GM13977 (cell line): ENCODE data around the gene FIS1.

Source experiments
- DNase-seq: peaks from one replicate; pipeline ENCODE4 v3.0.0; 2012; ENCODE audit warnings: low spot score
- in situ Hi-C: fragments of 300-500 bp; cut with MboI; formaldehyde crosslinking; loops from one replicate; pipeline ENCODE4 v1.12.0; 2022; ENCODE audit warnings: low sequenced_read_pairs, low pct_unique_long_range_greater_than_20kb, mixed read lengths, inconsistent platforms; ENCODE audit not compliant: unreplicated experiment
- TF ChIP-seq, protein P1 (sequence below): IDR thresholded peaks from 2 replicates; pipeline ENCODE4 v1.5.1; 2012; ENCODE audit warnings: mild to moderate bottlenecking, control low read depth; ENCODE audit not compliant: insufficient read depth; ENCODE audit errors: extremely low read depth, missing control alignments

FIS1 gene

DNA sequence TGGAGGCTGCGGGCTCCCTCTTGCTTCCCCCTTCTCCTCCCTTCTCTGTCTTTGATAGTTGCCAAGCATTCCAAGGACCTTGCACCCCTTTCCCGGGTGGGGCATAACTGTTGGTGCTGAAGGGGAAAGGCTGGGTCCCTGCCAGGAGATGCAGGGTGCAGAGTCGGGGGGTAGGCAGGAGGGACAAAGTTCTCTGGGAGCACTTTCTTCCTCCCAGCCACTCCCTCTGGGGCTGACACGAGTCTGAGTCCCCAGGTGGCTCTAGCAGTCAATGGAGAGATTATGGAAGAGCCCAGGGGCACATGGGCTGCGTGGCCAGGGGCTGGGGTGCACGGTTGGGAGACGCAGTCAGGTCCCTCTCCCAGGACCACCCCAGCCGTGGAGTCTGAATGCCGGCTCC, 9.4 kb downstream of the FIS1 start:
- in situ Hi-C loops = no loop called here
- DNase-seq = no peak
- TF ChIP-seq, protein P1, sequence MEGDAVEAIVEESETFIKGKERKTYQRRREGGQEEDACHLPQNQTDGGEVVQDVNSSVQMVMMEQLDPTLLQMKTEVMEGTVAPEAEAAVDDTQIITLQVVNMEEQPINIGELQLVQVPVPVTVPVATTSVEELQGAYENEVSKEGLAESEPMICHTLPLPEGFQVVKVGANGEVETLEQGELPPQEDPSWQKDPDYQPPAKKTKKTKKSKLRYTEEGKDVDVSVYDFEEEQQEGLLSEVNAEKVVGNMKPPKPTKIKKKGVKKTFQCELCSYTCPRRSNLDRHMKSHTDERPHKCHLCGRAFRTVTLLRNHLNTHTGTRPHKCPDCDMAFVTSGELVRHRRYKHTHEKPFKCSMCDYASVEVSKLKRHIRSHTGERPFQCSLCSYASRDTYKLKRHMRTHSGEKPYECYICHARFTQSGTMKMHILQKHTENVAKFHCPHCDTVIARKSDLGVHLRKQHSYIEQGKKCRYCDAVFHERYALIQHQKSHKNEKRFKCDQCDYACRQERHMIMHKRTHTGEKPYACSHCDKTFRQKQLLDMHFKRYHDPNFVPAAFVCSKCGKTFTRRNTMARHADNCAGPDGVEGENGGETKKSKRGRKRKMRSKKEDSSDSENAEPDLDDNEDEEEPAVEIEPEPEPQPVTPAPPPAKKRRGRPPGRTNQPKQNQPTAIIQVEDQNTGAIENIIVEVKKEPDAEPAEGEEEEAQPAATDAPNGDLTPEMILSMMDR = no peak

DNA sequence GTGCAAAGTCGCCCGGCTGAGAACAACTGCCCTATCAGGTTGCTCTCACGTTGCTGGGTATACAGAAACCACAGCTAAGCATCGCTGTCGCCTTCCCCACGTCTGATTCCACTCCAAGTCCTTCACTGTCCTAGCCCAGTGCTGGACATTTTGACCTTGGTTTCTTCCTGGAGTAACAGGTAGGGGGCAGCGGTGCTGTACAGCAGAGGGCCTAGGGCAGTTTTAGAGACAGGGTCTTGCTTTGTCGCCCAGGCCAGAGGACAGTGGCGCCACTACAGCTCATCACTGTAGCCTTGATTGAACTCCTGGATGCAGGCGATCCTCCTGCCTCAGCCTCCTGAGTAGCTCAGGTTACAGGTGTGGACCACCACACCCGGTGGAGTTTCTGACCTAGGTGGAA, 9.8 kb downstream of the FIS1 start:
- in situ Hi-C loops = no loop called here
- TF ChIP-seq, protein P1 = no peak
- no peak for DNase-seq

DNA sequence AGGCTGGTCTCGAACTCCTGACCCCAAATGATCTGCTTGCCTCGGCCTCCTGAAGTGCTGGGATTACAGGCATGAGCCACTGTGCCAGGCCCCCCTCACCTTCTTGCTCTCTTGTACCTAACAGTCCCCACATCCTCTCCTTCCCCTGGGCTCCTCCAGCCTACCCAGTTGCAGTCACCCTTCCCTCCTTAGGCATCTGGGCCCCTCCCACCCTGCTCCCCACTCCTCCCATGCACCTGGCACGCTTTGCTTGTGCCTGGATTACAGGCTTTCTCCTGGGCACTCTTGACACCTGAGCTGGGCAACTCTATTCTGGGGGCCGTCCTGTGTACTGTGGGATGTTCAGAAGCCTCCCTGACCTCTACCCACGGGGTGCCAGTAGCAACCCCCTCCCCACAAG, 10.2 kb downstream of the FIS1 start:
- TF ChIP-seq, protein P1 = no peak
- DNase-seq = no peak
- in situ Hi-C loops = no loop called here

DNA sequence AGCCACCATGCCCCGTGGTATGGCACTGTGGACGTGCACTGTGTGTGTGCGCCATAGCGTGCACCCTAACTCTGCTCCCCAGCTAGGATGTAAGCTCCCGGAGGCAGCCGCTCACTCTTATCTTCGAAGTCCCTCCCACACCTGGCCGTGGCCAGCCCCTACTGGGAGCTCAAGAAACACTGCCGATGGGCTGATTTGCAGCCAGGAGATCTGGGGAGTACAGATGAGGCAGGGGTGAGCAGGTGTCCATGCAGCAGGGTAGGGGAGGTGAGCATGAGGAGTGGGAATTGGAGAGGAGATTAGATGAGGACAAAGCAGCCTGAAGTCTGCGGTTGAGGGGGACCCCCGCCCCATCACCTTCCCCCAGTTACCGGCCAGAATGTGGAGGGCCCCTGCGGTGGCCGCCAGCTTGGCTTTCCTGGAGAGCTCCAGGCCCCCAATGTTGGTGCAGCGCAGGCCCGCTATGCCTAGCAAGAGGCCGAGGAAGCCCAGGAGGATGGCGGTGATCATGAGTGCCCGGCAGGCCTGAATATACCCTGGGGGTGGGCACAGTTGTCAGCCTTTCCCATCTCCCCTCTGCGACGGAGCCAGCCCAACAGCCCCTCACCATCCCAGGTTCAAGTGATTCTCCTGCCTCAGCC, 10.9 kb downstream of the FIS1 start:
- no peak for DNase-seq
- in situ Hi-C loops = no loop called here
- TF ChIP-seq, protein P1 = no peak

DNA sequence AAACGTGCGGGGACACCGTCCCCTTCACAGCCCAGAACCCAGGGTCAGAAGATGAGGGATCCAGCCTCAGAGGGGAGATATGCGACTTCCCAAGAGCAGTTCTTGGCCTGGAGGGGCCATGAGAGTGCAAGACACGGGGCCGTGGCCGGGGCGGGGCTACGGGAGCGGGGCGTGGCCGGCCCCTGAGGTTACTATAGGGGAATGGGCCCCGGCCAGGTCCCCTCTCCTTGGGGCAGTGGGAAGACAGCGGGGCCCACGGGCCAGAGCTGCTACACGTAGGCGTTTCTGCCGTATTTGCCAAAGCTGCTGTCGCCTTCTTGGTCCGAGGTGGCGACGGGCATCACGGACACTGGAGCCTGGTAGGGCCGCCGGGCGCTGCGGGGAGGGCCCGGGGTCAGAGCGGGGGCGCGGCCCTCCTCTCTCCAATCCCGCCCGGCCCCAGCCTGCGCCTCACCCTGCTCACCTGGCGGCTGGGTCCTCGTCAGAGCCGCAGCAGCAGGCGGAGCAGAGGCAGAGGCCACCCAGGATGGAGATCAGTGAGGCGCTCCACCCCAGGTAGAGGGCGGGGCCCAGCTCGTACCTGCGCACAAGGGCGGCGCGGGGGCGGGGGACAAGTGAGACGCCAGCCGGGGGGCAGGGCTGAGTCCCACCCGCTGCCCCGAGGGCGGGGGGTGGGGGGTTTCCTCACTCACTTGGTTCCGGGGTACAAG, 12.6 kb downstream of the FIS1 start:
- in situ Hi-C loops = no loop called here

DNA sequence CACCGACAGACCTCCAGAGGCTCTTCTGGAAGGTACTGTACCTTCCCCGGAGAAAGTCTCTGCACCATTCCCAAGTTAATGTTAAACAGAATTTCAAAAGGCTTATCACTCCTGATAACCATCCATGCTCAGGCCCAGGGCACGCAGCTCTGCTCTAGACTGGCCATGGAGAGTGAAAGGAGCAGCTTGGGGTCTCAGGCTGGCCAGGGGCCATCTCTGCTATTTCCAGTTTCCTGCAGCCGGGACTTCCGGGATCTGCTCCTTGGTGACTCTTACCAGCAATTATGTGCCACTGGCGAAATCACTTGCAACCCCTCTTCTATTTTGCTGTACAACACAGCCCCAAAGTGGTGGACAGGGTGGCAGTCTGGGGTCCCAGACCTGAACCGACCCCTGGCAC, 13.2 kb downstream of the FIS1 start:
- TF ChIP-seq, protein P1 = no peak
- in situ Hi-C loops = no loop called here
- DNase-seq = no peak

More for the DNA sequence above, 12.6 kb downstream of the FIS1 start:
- DNase-seq = no peak
- TF ChIP-seq, protein P1 = no peak
